GM12801 (cell line): ENCODE results near the gene ARHGAP18.

Experiments used
- CTCF ChIP-seq: IDR thresholded peaks from one replicate; pipeline ENCODE4 v1.5.1; 2011; ENCODE audit warnings: control low read depth; ENCODE audit not compliant: insufficient read length; ENCODE audit errors: extremely low read depth

The ARHGAP18 gene

GRCh38 chr6:129642322-129642721 lies 67.7 kb downstream of the ARHGAP18 start:
- TF ChIP-seq CTCF: no peak

- TF ChIP-seq CTCF: no peak
Measured at GRCh38 chr6:129641344-129641743, 68.6 kb downstream of the ARHGAP18 start.

- no peak for TF ChIP-seq CTCF
Measured at GRCh38 chr6:129638686-129639085, 71.3 kb downstream of the ARHGAP18 start.

- TF ChIP-seq CTCF: no peak
Measured at GRCh38 chr6:129638055-129638684, 71.8 kb downstream of the ARHGAP18 start.

- TF ChIP-seq CTCF: no peak
Measured at GRCh38 chr6:129637340-129638054, 72.5 kb downstream of the ARHGAP18 start.

- TF ChIP-seq CTCF: no peak
Measured at GRCh38 chr6:129635396-129636130, 74.4 kb downstream of the ARHGAP18 start.

GRCh38 chr6:129634411-129635230 lies 75.4 kb downstream of the ARHGAP18 start:
- no peak for TF ChIP-seq CTCF
